H9 (cell line): ENCODE measurements around the gene CCL19. TPM values are rescaled to one million over a fixed set of nuclear protein-coding genes. Genes with fewer than 3 reads are reported as not detected.

Experiments used
- DNase-seq: peaks from one replicate; pipeline ENCODE4 v3.0.0-alpha.2; 2017
- H2AFZ ChIP-seq: one replicate; pipeline ENCODE4 v1.6.1; 2013; ENCODE audit warnings: mild to moderate bottlenecking, low read length, control low read depth, moderate library complexity
- H2AK5ac ChIP-seq: 2 replicates; pipeline ENCODE4 v1.6.1; 2013; ENCODE audit warnings: low read length, control low read depth, mixed read lengths; ENCODE audit not compliant: insufficient read length
- H2BK120ac ChIP-seq: one replicate; pipeline ENCODE4 v1.6.1; 2013; ENCODE audit warnings: low read depth, mild to moderate bottlenecking, low read length, control low read depth, inconsistent platforms; ENCODE audit not compliant: poor library complexity, severe bottlenecking
- H2BK12ac ChIP-seq: 2 replicates; pipeline ENCODE4 v1.6.1; 2013; ENCODE audit warnings: low read length, control low read depth, mixed read lengths, low read depth; ENCODE audit not compliant: insufficient read length
- H2BK15ac ChIP-seq: 2 replicates; pipeline ENCODE4 v1.6.1; 2013; ENCODE audit warnings: low read depth, low read length, control low read depth
- H2BK20ac ChIP-seq: one replicate; pipeline ENCODE4 v1.6.1; 2013; ENCODE audit warnings: low read depth, mild to moderate bottlenecking, low read length, control low read depth, inconsistent platforms; ENCODE audit not compliant: poor library complexity, severe bottlenecking
- H2BK5ac ChIP-seq: 2 replicates; pipeline ENCODE4 v1.6.1; 2013; ENCODE audit warnings: low read length, control low read depth, mixed read lengths; ENCODE audit not compliant: insufficient read length
- H3K14ac ChIP-seq: 2 replicates; pipeline ENCODE4 v1.6.1; 2013; ENCODE audit warnings: low read length, control low read depth; ENCODE audit not compliant: insufficient read depth
- H3K18ac ChIP-seq: 2 replicates; pipeline ENCODE4 v1.6.1; 2013; ENCODE audit warnings: low read depth, mild to moderate bottlenecking, mixed read lengths, low read length, control low read depth; ENCODE audit not compliant: insufficient read length
- H3K23ac ChIP-seq: 2 replicates; pipeline ENCODE4 v1.6.1; 2013; ENCODE audit warnings: low read length, control low read depth, mixed read lengths, low read depth; ENCODE audit not compliant: insufficient read length
- H3K23me2 ChIP-seq: 2 replicates; pipeline ENCODE4 v1.6.1; 2013; ENCODE audit warnings: low read depth, mild to moderate bottlenecking, mixed read lengths, low read length, control low read depth; ENCODE audit not compliant: insufficient read length, poor library complexity, severe bottlenecking
- H3K27ac ChIP-seq: 2 replicates; pipeline ENCODE4 v1.5.1; 2013; ENCODE audit warnings: low read length, control low read depth, mixed read lengths, low read depth; ENCODE audit not compliant: insufficient read length
- H3K27me3 ChIP-seq: 2 replicates; pipeline ENCODE4 v1.6.1; 2013; ENCODE audit warnings: low read length, control low read depth, inconsistent platforms; ENCODE audit not compliant: insufficient read depth
- H3K4ac ChIP-seq: 2 replicates; pipeline ENCODE4 v1.6.1; 2013; ENCODE audit warnings: low read depth, mild to moderate bottlenecking, control low read depth, inconsistent platforms, low read length, moderate library complexity
- H3K4me1 ChIP-seq: 2 replicates; pipeline ENCODE4 v1.6.1; 2013; ENCODE audit warnings: low read length, control low read depth, inconsistent platforms; ENCODE audit not compliant: insufficient read depth
- H3K4me2 ChIP-seq: 2 replicates; pipeline ENCODE4 v1.6.1; 2013; ENCODE audit warnings: low read length, control low read depth, mixed read lengths; ENCODE audit not compliant: insufficient read length, insufficient read depth
- H3K56ac ChIP-seq: 2 replicates; pipeline ENCODE4 v1.6.1; 2013; ENCODE audit warnings: low read depth, mild to moderate bottlenecking, mixed read lengths, low read length, control low read depth; ENCODE audit not compliant: insufficient read length
- H3K79me1 ChIP-seq: 2 replicates; pipeline ENCODE4 v1.6.1; 2013; ENCODE audit warnings: low read depth, mild to moderate bottlenecking, moderate library complexity, low read length, control low read depth, inconsistent platforms; ENCODE audit not compliant: insufficient read depth, poor library complexity, severe bottlenecking
- H3K79me2 ChIP-seq: 2 replicates; pipeline ENCODE4 v1.6.1; 2013; ENCODE audit warnings: low read length, control low read depth, inconsistent platforms; ENCODE audit not compliant: insufficient read depth
- H3K9ac ChIP-seq: 2 replicates; pipeline ENCODE4 v1.6.1; 2013; ENCODE audit warnings: low read length, control low read depth, mixed read lengths; ENCODE audit not compliant: insufficient read length; ENCODE audit errors: extremely low read depth
- H3K9me3 ChIP-seq: one replicate; pipeline ENCODE4 v1.6.1; 2013; ENCODE audit warnings: low read depth, low read length, inconsistent platforms; ENCODE audit not compliant: control insufficient read depth
- H3T11ph ChIP-seq: one replicate; pipeline ENCODE4 v1.6.1; 2013; ENCODE audit warnings: mild to moderate bottlenecking, low read length, control low read depth, inconsistent platforms
- H4K20me1 ChIP-seq: one replicate; pipeline ENCODE4 v1.6.1; 2013; ENCODE audit not compliant: control insufficient read depth, insufficient read length, insufficient read depth
- H4K5ac ChIP-seq: 2 replicates; pipeline ENCODE4 v1.6.1; 2013; ENCODE audit warnings: low read depth, mild to moderate bottlenecking, mixed read lengths, low read length, control low read depth; ENCODE audit not compliant: insufficient read length
- H4K8ac ChIP-seq: replicated peaks from 2 replicates; pipeline ENCODE4 v1.6.1; 2013; ENCODE audit warnings: low read length, control low read depth, mixed read lengths, low read depth; ENCODE audit not compliant: insufficient read length
- H4K91ac ChIP-seq: 2 replicates; pipeline ENCODE4 v1.6.1; 2013; ENCODE audit warnings: low read depth, mild to moderate bottlenecking, moderate library complexity, mixed read lengths, low read length, control low read depth; ENCODE audit not compliant: insufficient read length
- H3K27ac Mint-ChIP-seq, 3 experiments: 2 replicates in 2 of 3; 3 replicates in 1 of 3; pipeline ENCODE4 v1.8.0; 2020 to 2021; ENCODE audit warnings: mixed read lengths in 3 of 3, mild to moderate bottlenecking in 1 of 3, moderate library complexity in 1 of 3
- H3K27me3 Mint-ChIP-seq: 2 replicates; pipeline ENCODE4 v1.8.0; 2021; ENCODE audit warnings: low read depth, mild to moderate bottlenecking, moderate library complexity, mixed read lengths
- H3K36me3 Mint-ChIP-seq, 3 experiments: 2 replicates in 2 of 3; 3 replicates in 1 of 3; pipeline ENCODE4 v1.8.0; 2020 to 2021; ENCODE audit warnings: low read depth in 3 of 3, mixed read lengths in 3 of 3; ENCODE audit not compliant: insufficient read depth in 1 of 3
- H3K4me1 Mint-ChIP-seq, 2 experiments: 2 replicates each; pipeline ENCODE4 v1.8.0; 2020; ENCODE audit warnings: mixed read lengths in 2 of 2
- H3K4me3 Mint-ChIP-seq, 2 experiments: 2 replicates in 1 of 2; 3 replicates in 1 of 2; pipeline ENCODE4 v1.8.0; 2020 to 2021; ENCODE audit warnings: mild to moderate bottlenecking in 2 of 2, mixed read lengths in 2 of 2, moderate library complexity in 1 of 2
- H3K9me3 Mint-ChIP-seq, 2 experiments: 2 replicates in 1 of 2; 3 replicates in 1 of 2; pipeline ENCODE4 v1.8.0; 2020; ENCODE audit warnings: mild to moderate bottlenecking in 2 of 2, mixed read lengths in 2 of 2, moderate library complexity in 1 of 2
- WGBS: extraction: QIAGEN DNeasy Blood & Tissue Kit; methylation state at CpG from one replicate; pipeline ENCODE4 v1.1.7; 2013; ENCODE audit warnings: missing lambda C conversion rate, low lambda C conversion rate, mixed read lengths; ENCODE audit not compliant: insufficient read length; ENCODE audit errors: extremely low coverage; 5-methylcytosine and 5-hydroxymethylcytosine counted together
- total RNA-seq: library from RNA; stranded (reverse); gene quantifications from 2 replicates; pipeline ENCODE4 v1.2.1, GENCODE V29; 2021
- TF ChIP-seq, protein P1 (sequence below): fragments of 200-600 bp; sonication (generic); conservative IDR thresholded peaks from 3 replicates; pipeline ENCODE4 v1.8.0; 2021; ENCODE audit warnings: antibody characterized with exemption, mild to moderate bottlenecking

The CCL19 gene
- total RNA-seq, 1 experiment from 2014 or later: not detected

DNA sequence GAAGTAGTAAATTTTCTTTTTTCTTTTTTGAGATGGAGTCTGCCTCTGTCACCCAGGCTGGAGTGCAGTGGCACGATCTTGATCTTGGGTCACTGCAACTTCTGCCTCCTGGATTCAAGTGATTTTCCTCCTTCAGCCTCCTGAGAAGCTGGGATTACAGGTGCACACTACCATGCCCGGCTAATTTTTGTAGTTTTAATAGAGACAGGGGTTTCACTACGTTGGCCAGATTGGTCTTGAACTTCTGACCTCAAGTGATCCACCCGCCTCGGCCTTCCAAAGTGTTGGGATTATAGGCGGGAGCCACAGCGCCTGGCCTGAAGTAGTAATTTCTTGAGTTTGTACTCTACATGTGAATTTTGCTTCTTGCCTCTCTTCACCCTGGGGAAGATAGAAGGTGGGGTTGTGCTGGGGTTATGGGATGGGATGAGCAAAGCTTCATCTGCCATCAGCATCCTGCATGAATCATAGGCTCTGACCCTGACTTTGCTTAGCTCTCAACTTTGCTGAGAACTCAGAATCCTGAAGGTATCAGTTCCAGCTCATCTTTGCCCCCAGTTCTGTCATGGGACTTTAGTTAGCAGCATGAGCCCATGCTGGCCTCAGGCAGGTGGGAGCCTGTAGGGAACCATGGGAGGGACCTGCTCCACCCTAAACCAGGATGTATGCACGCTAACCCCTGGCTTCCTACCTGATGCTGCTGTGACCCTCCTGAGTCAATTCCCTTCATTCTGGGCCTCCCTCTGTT, 28.1 kb upstream of the CCL19 start:
- Histone ChIP-seq H3K4me2 (no peak overlapping the region), H3K14ac (no peak overlapping the region), H3T11ph (no peak overlapping the region), H4K5ac (no peak overlapping the region), H3K4ac (no peak overlapping the region), H3K27ac (no peak overlapping the region), H4K8ac (no peak overlapping the region), H2BK12ac (no peak overlapping the region), H3K56ac (no peak overlapping the region), H3K9ac (no peak overlapping the region), H2BK20ac (no peak overlapping the region), H3K23me2 (no peaks in the 10 kb centered on the region), H3K79me2 (no peaks in the 10 kb centered on the region), H4K20me1 (no peaks in the 10 kb centered on the region), H3K27me3 (no peaks in the 10 kb centered on the region), H3K18ac (no peak overlapping the region), H3K79me1 (no peaks in the 10 kb centered on the region), H2AK5ac (no peak overlapping the region), H3K4me1 (no peaks in the 10 kb centered on the region), H2BK5ac (no peak overlapping the region), H3K23ac (no peak overlapping the region), H2BK120ac (no peak overlapping the region), H3K9me3 (no peaks in the 10 kb centered on the region), H4K91ac (no peak overlapping the region), H2AFZ (no peak overlapping the region), H2BK15ac (no peak overlapping the region)
- no peaks in the 10 kb centered on the region; a peak in 2 of 5 replicates for H3K9me3 Mint-ChIP-seq
- H3K4me1 Mint-ChIP-seq: no peaks in the 10 kb centered on the region
- no peak overlapping the region for H3K4me3 Mint-ChIP-seq
- no peaks in the 10 kb centered on the region for H3K36me3 Mint-ChIP-seq
- H3K27ac Mint-ChIP-seq: no peak overlapping the region
- no peak for DNase-seq
- TF ChIP-seq, protein P1, sequence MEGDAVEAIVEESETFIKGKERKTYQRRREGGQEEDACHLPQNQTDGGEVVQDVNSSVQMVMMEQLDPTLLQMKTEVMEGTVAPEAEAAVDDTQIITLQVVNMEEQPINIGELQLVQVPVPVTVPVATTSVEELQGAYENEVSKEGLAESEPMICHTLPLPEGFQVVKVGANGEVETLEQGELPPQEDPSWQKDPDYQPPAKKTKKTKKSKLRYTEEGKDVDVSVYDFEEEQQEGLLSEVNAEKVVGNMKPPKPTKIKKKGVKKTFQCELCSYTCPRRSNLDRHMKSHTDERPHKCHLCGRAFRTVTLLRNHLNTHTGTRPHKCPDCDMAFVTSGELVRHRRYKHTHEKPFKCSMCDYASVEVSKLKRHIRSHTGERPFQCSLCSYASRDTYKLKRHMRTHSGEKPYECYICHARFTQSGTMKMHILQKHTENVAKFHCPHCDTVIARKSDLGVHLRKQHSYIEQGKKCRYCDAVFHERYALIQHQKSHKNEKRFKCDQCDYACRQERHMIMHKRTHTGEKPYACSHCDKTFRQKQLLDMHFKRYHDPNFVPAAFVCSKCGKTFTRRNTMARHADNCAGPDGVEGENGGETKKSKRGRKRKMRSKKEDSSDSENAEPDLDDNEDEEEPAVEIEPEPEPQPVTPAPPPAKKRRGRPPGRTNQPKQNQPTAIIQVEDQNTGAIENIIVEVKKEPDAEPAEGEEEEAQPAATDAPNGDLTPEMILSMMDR: no peak
- WGBS: no CpG with 5 or more reads among the region's 8 CpGs
- peaks cover 13% of the 10 kb centered on the region for H3K27me3 Mint-ChIP-seq
